GM18867 (cell line): ENCODE data around the gene ABCE1.

Experiments used
- ATAC-seq: cut with Tn5 transposase; IDR thresholded peaks from one replicate; pipeline ENCODE4 v1.9.1; 2021; ENCODE audit warnings: mild to moderate bottlenecking, moderate library complexity; ENCODE audit not compliant: unreplicated experiment

Gene ABCE1

GRCh38 chr4:145097821-145098674 is at the start of gene ABCE1, which contains the start of gene ANAPC10:
TSS of gene ABCE1 (plus strand) at chr4:145098311. CDS start at chr4:145104413, 6,102 bp downstream.
TSS of gene ANAPC10 (minus strand) at chr4:145098196. CDS start at chr4:145096099, 2,097 bp downstream.
- peak; percentile 85 for ATAC-seq

DNA sequence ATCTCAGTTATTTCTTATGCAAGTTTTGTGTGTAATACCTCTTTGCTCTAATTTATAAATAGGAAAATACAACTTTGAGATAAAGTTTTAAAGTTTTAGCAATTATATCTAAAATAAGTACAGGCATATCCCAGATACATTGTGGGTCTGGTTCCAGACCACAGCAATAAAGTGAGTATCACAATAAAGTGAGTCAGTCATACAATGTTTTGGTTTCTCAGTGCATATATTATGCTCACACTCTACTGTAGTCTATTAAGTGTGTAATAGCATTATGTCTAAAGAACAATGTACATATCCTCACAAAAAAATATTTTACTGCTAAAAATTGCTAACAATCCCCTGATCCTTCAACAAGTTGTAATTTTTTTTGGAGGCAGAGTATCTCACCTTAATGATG is 49.3 kb upstream of the ABCE1 start:
- no peak for ATAC-seq

DNA sequence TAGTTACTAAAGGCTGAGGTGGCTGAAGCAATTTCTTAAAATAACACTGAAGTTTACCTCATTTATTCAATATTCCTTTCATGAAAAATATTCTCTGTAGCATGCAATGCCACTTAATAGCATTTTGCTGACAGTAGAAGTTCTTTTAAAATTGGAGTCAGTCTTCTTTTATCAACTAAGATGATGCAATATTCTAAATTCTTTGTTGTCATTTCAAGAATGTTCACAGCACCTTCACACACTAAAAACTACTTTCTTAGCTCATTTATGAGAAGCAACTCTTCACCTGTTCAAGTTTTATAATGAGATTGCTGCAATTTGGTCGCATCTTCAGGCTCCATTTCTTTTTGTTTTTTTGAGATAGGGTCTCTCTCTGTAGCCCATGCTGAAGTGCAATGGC is 48.9 kb upstream of the ABCE1 start:
- no peak for ATAC-seq

GRCh38 chr4:145055533-145056257 is 42.4 kb upstream of the ABCE1 start:
- no peak for ATAC-seq

DNA sequence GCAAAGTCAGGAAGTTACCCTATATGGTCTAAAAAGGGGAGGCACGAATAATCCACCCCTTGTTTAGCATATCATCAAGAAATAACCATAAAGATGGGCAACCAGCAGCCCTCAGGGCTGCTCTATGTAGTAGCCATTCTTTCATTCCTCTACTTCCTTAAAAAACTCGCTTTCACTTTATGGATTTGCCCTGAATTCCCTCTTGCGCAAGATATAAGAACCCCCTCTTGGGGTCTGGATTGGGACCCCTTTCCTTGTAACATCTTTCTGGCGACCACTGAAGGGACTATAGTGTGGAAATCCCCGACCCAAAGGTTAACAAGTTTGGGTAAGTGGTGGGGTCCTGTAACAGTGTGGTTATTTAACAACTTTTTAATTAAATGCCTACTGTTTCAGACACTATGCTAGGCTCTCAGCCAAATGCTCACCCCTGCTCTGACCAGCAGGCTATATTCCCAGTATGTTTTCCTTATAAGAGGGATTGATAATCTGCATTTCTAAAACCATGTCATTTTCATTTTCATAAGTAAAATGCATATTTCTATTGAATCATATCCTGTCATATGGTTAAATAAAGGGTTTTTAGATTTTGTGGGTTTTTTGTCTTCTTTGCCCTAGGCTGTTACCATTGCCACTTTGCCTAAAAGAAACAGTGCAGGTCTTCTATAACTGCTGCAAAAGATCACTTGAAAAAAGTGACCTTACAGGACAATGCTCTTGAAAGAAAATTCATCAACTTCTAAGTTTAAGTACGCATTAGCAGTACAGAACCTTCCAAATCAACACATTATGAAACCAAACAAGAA is 41.6 kb upstream of the ABCE1 start:
- no peak for ATAC-seq

- ATAC-seq = no peak
Measured at GRCh38 chr4:145058256-145058655, 39.9 kb upstream of the ABCE1 start.

GRCh38 chr4:145061318-145061920 is 36.7 kb upstream of the ABCE1 start:
- ATAC-seq = peak; percentile 67

DNA sequence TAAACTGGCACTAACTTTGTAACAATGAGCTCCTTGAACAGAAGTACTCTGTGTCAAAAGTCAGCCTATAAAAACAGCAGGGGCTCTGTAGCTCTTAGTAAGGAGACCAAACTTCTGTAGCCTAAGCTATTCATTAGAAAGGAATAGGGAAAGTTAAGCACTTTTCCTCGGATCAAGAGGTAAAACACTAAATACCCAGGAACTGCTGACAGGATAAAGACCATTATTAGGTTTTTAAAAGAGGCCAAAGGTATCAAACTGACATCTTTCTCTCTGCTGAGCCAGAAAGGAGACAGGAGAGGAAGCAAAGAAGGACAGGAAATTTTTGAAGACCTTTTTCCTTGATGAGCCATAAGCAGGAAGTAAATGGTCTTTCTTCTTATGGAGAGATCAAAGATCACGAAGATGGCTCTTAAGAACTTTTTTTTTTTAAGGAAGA is 32.0 kb upstream of the ABCE1 start:
- no peak for ATAC-seq

- no peak for ATAC-seq
Measured at GRCh38 chr4:145069361-145069760, 28.8 kb upstream of the ABCE1 start.

DNA sequence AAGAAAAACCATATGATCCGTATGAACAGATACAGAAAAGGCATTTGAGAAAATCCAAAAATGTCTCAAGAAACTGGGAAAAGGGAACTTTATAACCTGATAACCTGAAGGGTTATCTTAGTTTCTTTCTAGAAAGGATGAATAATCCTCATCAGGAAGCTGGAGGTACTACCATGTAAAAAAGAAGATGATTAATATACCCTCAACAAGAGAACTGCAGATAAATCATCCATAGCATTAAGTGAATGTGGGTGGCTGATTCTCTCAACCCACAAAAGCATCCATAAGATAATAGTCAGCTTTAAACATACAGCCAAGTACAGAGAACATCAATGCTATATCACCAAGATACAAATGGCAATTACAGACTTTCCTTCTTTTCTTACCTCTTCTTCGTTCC is 26.6 kb upstream of the ABCE1 start:
- no peak for ATAC-seq

- ATAC-seq = no peak
Measured at GRCh38 chr4:145075742-145076468, 22.2 kb upstream of the ABCE1 start.

DNA sequence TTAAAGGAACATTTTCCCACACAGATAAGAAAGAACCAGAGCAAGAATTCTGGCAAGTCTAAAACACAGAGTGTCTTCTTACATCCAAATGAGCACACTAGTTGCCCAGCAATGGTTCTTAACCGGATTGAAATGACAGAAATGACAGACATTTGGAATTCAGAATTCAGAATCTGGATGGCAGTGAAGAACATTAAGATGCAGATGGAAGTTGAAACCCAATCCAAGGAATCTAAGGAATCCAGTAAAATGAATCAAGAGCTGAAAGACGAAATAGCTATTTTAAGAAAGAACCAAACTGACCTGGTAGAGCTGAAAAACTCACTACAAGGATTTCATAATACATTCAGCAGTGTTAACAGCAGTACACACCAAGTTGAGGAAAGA is 21.6 kb upstream of the ABCE1 start:
- no peak for ATAC-seq

DNA sequence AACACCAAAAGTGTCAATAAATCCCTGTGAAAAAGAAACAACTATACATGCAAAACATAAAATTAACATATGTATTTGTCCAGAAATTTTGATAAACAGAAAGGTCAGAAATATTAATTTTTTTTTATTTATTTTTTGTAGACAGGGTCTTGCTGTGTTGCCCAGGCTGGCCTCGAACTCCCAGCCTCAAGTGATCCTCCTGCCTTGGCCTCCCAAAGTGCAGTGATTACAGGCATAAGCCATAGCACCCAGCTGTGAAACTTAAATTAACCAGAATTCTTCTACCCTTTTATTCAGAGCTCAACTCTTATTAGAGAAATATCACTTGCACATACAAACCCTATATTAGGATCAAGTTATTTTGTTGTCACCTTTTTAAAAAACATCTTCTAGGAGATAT is 16.4 kb upstream of the ABCE1 start:
- ATAC-seq = no peak

- ATAC-seq = no peak
Measured at GRCh38 chr4:145083891-145084605, 14.1 kb upstream of the ABCE1 start.

DNA sequence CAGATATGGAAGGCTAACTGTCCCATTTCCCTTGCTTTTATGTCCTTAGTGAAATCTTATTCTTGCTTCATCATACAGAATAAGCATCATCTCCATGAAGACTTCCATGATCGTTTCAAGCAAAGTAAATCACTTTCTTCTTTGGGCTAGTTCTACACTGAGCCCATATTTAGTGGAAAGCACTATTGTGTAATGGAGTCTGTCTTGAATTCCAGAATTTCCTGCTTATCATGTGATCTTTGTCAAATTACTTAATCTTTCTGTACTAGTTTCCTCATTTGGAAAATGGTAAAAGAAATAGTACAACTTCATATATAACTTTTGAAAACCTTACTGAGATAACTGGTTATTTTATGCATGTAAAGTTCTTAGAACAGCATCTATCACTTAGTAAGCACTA is 7.7 kb upstream of the ABCE1 start:
- no peak for ATAC-seq

- no peak for ATAC-seq
Measured at GRCh38 chr4:145093638-145094037, 4.5 kb upstream of the ABCE1 start.

DNA sequence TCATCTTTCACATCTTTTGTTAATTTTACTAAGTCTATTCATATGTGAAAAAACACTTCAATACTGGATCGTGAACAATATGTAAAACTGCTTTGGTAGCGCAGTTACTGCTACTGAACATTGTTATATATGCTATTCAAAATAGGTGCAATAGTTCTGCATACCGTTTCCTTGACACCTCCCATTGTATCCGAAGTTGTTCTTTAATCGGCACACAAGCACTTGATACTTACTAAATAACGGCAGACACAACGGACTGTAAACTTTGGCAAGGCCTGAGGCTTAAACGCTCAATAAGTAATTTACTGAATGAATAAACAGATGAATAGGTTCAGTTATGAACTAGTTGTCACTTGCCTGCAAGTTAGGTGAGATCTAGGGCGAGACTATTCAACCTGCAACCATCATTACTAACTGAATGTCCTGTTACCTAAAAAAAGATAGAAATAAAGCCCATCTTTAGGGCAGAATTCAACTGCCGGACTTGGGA is 735 bp upstream of the ABCE1 start:
- ATAC-seq = peak; percentile 6

DNA sequence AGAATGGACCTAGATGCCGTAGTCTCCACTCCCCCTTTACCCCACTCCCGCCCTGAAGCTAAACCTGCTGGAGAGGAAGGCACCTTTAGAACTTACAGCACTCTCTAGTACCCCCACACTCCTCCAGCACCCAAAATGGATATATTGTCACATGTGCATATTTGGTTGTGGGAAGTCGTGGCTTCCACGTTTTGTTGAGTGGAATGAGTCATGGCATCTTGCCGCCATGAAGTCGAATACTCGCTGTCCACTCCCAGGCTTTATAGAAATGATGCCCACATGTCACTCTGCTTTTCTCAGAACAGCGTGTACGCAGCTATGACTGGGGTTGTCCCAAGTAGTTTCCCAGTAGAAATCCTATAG is 545 bp downstream of the ABCE1 start:
- no peak for ATAC-seq

DNA sequence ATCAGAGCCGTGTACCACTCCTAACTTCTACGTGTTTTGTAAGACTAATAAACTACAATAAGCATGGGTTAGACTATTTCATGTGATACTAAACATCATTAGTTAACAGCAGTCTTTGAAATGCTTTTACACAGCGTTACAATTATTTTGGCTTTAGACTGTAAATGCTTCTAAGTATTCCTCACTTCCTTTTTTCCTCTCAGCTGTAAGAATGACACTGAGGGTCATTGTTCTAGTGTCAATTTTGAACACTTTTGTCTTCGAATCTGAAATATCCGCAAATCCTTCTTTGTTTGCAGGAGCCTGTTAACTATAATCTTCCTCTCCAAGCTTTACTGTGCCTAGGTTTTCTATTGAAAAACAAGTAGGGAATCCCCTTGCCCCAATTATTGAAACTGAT is 1.5 kb downstream of the ABCE1 start:
- ATAC-seq = peak; percentile 18
